ENCODE measurements around the gene SCAF1. TPM values are rescaled to one million over a fixed set of nuclear protein-coding genes. Genes with fewer than 3 reads are reported as not detected.

The SCAF1 gene
- total and polyA plus RNA-seq, 8 donors, result 24.7 to 63.8 (median 34.9) TPM

GRCh38 chr19:49691243-49692146 lies 49.5 kb downstream of the SCAF1 start:
- Histone ChIP-seq H3K36me3 (peaks cover 0 to 20% of the 10 kb centered on the region in 2 donors), H3K4me3 (peak overlapping the region; percentile 39), H3K27ac (peak overlapping the region in 1 of 2 donors; percentile 62), H3K9me3 (no peaks in the 10 kb centered on the region), H3K4me1 (peaks cover 13 to 35% of the 10 kb centered on the region in 2 donors), H3K27me3 (peaks cover 4 to 44% of the 10 kb centered on the region in 2 donors)
- ATAC-seq (peak; percentile 45), DNase-seq (peak in 1 of 4 donors; percentile 82)
- intact Hi-C loops (cut with DNase I), result no loop called here
- no peak for TF ChIP-seq CTCF (IDR thresholded peaks at IDR 0.05)

- DNase-seq (no peak), ATAC-seq (no peak)
- intact Hi-C loops (cut with DNase I), result no loop called here
- no peak overlapping the region for H3K4me3 ChIP-seq
- peaks cover 13 to 34% of the 10 kb centered on the region in 2 donors for H3K4me1 ChIP-seq
- H3K9me3 ChIP-seq, result no peaks in the 10 kb centered on the region
- H3K36me3 ChIP-seq, result peaks cover 0 to 13% of the 10 kb centered on the region in 2 donors
- H3K27ac ChIP-seq, result no peak overlapping the region
- no peak for TF ChIP-seq CTCF (IDR thresholded peaks at IDR 0.05)
- H3K27me3 ChIP-seq, result peaks cover 4 to 44% of the 10 kb centered on the region in 2 donors
These were observed 50.1 kb downstream of the SCAF1 start for GRCh38 chr19:49692147-49692506.

GRCh38 chr19:49696115-49696514 lies 54.1 kb downstream of the SCAF1 start:
- H3K27me3 ChIP-seq, result peaks cover under 1 to 20% of the 10 kb centered on the region in 2 donors
- H3K4me1 ChIP-seq, result peaks cover 0 to 5% of the 10 kb centered on the region in 2 donors
- H3K27ac ChIP-seq, result no peak overlapping the region
- no peaks in the 10 kb centered on the region for H3K9me3 ChIP-seq
- intact Hi-C loops (cut with DNase I), result no loop called here
- no peak for ATAC-seq
- TF ChIP-seq CTCF (IDR thresholded peaks at IDR 0.05), result no peak
- no peak overlapping the region for H3K4me3 ChIP-seq
- no peaks in the 10 kb centered on the region for H3K36me3 ChIP-seq
- DNase-seq, result no peak

GRCh38 chr19:49696865-49697264 lies 54.9 kb downstream of the SCAF1 start:
- H3K27me3 ChIP-seq, result peaks cover 0 to 18% of the 10 kb centered on the region in 2 donors
- no peaks in the 10 kb centered on the region for H3K36me3 ChIP-seq
- no peaks in the 10 kb centered on the region for H3K4me1 ChIP-seq
- no peak for ATAC-seq
- H3K9me3 ChIP-seq, result no peaks in the 10 kb centered on the region
- intact Hi-C loops (cut with DNase I), result no loop called here
- no peak overlapping the region for H3K4me3 ChIP-seq
- TF ChIP-seq CTCF (IDR thresholded peaks at IDR 0.05), result no peak
- no peak for DNase-seq
- no peak overlapping the region for H3K27ac ChIP-seq

- no peak for TF ChIP-seq CTCF (IDR thresholded peaks at IDR 0.05)
- ATAC-seq (no peak), DNase-seq (no peak)
- Histone ChIP-seq H3K4me1 (no peaks in the 10 kb centered on the region), H3K27ac (no peak overlapping the region), H3K27me3 (peaks cover 0 to 6% of the 10 kb centered on the region in 2 donors), H3K36me3 (no peaks in the 10 kb centered on the region), H3K9me3 (no peaks in the 10 kb centered on the region), H3K4me3 (no peak overlapping the region)
- intact Hi-C loops (cut with DNase I), result no loop called here
These were observed 57.4 kb downstream of the SCAF1 start for GRCh38 chr19:49699364-49699763.

Measured in left lung (tissue), 10 donors.